ENCODE measurements around the gene GALNT12.
A peak's percentile ranks its signal among the peaks of the same experiment; 100 is the strongest.

GALNT12 gene

DNA sequence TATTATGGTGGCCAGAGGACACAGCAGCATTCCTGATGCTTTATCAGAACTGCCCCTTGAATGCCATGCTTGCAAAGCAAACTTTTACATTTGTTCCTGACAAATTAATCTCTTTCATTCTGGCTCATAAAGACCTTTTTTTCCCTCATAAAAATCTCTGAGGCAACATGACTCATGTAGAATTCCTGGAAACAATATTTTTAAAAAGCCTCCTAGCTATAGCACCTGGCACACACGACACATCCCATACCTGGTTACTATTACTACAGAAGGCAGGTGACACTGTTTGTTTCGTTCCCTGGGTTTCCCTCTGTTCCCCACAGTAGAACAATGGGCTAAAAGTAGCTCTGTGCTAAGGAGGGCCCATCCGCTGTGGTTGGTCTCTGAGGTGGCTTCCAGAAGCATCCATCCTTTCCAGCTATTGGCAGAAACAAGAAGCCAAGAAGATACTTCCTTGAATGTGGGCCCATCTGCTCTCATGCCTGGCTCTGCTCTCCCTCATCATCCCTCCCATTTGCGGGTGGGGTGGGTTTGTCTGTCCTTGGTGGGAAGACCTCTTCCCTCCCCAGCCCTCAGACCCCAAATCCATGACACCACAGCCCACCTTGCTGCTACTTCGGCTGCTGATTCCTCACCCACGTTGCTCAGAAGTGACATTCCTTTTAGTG, 59.1 kb downstream of the GALNT12 start:
- TF ChIP-seq, protein P1, sequence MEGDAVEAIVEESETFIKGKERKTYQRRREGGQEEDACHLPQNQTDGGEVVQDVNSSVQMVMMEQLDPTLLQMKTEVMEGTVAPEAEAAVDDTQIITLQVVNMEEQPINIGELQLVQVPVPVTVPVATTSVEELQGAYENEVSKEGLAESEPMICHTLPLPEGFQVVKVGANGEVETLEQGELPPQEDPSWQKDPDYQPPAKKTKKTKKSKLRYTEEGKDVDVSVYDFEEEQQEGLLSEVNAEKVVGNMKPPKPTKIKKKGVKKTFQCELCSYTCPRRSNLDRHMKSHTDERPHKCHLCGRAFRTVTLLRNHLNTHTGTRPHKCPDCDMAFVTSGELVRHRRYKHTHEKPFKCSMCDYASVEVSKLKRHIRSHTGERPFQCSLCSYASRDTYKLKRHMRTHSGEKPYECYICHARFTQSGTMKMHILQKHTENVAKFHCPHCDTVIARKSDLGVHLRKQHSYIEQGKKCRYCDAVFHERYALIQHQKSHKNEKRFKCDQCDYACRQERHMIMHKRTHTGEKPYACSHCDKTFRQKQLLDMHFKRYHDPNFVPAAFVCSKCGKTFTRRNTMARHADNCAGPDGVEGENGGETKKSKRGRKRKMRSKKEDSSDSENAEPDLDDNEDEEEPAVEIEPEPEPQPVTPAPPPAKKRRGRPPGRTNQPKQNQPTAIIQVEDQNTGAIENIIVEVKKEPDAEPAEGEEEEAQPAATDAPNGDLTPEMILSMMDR (conservative IDR thresholded peaks at IDR 0.05; ENCODE audit: low read length) = no peak
- no peak for DNase-seq (ENCODE audit: low read depth)
- H3K4me3 ChIP-seq (ENCODE audit: low read length) = no peak overlapping the region

DNA sequence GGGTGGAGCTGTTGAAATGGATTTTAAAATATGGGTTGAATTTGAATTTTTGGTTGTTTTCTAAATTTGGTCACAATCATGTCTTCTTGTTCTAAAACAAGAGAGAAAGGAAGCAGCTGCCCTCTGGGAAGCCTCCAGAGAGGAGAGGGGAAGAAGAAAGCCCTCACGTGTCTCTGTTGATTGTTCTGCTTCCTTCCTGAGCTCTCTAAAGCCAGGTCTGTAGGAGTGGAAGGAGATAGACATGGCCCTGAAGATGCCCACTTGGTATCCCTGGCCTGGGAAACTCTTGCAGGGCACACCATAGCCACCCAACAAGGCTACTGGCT, 59.6 kb downstream of the GALNT12 start:
- no peak overlapping the region for H3K4me3 ChIP-seq (ENCODE audit: low read length)
- TF ChIP-seq, protein P1 (conservative IDR thresholded peaks at IDR 0.05; ENCODE audit: low read length) = no peak
- DNase-seq (ENCODE audit: low read depth) = no peak

DNA sequence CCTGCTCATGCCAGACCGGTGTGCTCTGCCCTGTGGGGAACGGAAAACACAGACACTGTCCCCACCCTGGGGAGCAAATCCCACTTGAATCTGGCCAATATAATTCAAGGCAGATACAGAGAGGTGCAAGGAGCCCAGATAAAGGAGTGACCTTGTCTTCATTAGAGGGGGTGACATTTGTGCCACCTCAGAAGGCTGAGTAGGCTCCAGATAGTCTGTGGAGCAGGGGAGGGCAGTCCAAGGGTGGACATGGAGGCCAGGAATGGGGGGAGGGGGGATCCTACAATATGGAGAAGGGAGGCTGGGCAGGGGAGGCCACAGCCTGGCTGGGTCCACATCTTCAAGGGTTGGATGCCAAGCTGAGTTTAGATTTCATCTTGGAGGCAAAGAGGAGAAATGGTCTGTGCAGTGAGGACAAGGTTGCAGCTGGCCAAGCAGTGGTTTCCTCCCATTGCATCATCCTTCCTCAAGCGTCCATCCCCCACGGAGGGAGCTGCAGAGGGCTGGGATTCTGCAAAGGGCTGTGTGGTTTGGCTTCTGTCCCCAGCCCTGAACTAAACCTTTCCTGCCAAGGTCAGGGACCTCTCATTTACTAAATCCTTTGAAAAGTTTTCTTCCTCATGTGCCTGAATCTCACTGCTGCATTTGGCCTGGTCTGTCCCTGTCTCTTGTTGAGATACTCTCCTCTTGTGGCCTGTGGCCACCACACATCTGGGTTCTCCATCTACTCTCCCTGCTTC, 60.1 kb downstream of the GALNT12 start:
- no peak overlapping the region for H3K4me3 ChIP-seq (ENCODE audit: low read length)
- TF ChIP-seq, protein P1 (conservative IDR thresholded peaks at IDR 0.05; ENCODE audit: low read length) = no peak
- peak; percentile 99 for DNase-seq (ENCODE audit: low read depth)

DNA sequence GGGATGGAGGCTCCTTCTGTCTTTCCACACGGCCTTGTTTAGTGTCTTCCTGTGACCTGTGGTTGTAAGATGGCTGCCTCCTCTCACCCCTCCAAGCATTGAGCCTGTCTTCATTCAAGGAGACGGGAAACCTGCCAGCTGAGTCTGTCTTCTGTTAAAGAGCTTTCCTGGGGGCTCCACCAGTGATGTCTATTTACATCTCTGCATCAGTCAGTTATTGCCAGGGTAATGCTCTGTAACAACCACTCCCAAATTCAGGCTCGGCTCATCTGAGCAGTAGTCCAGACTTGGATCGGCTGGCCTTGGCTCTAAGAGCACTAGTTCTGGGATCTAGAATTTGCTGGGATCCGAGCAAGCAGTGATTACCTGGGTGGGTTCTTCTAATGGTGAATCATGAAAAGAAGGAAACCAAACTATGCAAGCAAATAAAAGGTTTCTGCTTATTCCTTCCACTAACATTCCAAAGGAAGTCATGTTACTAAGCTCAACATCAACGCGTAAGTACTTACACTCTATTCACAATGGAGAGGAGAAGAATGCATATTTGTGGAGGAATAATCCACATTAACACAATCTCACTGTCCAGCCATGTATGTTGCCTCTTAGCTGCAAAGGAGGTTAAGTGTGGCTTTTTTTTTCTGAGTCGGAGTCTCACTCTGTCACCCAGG, 61.7 kb downstream of the GALNT12 start:
- H3K4me3 ChIP-seq (ENCODE audit: low read length) = no peak overlapping the region
- no peak for DNase-seq (ENCODE audit: low read depth)
- TF ChIP-seq, protein P1 (conservative IDR thresholded peaks at IDR 0.05; ENCODE audit: low read length) = no peak

DNA sequence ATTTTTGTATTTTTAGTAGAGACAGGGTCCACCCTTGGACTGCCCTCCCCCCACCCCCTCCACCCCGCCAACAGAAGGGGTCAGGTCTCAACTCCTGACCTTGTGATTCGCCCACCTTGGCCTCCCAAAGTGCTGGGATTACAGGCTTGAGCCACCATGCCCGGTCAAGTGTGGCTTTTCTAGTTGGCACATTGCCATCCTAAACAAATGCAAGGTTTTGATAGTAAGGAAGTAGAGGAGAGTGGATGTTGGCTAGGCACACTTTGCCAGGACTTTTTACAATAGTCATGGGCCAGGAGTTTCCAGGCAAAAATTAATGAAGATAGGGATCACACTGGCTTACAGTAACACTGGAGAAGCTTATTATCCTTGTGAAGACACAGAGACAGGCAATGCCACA, 62.4 kb downstream of the GALNT12 start:
- no peak for DNase-seq (ENCODE audit: low read depth)
- TF ChIP-seq, protein P1 (conservative IDR thresholded peaks at IDR 0.05; ENCODE audit: low read length) = no peak
- no peak overlapping the region for H3K4me3 ChIP-seq (ENCODE audit: low read length)

DNA sequence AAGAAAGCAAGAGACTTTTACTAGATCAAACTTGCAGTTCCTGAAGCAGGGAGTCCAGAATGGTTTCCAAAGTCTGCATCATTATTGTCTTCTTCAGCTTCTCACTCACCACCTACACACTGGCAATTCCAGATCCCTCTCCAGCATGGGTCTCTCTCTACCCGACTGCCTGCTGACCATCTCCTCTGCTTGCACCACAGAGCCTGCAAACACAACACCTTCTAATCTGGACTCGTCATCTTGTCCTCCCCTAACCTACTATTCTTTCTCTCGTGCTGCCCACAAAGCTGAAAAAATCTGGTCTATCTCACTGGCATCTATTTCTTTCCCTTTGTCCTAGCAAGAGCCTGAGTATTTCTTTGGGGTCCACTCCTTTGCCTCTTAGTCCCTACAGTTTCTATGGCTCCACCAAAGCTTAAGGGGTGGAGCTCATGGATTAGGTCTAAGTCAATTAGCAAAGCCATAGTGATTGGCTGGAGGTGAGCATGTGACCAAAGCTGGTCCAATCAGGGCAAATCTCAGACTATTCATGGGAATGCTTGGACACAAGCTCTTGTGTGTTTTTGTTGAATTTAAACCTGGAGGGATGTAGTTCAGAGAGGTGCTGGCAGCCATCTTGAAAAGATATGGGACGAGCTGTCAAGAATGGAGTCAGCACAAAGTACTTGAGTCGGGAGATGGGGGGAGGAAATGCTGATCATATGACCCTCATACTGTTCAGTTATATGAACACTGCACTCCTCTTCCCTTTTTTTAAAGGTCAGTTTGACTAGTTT, 63.5 kb downstream of the GALNT12 start:
- TF ChIP-seq, protein P1 (conservative IDR thresholded peaks at IDR 0.05; ENCODE audit: low read length) = no peak
- no peak overlapping the region for H3K4me3 ChIP-seq (ENCODE audit: low read length)
- no peak for DNase-seq (ENCODE audit: low read depth)

Data from AG10803 (cell line).